Measurements from ENCODE around the gene CCDC57. TPM values are rescaled to one million over a fixed set of nuclear protein-coding genes. Genes with fewer than 3 reads are reported as not detected.

CCDC57 gene
- total RNA-seq, 1 experiment from 2014 or later: 22.1 TPM

- DNase-seq (ENCODE audit: low spot score): no peak
- in situ Hi-C loops (cut with HindIII; ENCODE audit: low sequenced_read_pairs): no loop called here
Observed at GRCh38 chr17:82228278-82228841, 15.7 kb upstream of the CCDC57 start.

- DNase-seq (ENCODE audit: low spot score): no peak
- in situ Hi-C loops (cut with HindIII; ENCODE audit: low sequenced_read_pairs): no loop called here
Observed at GRCh38 chr17:82227629-82228277, 15.1 kb upstream of the CCDC57 start.

- DNase-seq (ENCODE audit: low spot score): no peak
- in situ Hi-C loops (cut with HindIII; ENCODE audit: low sequenced_read_pairs): no loop called here
Observed at GRCh38 chr17:82226809-82227628, 14.4 kb upstream of the CCDC57 start.

- no peak for DNase-seq (ENCODE audit: low spot score)
- in situ Hi-C loops (cut with HindIII; ENCODE audit: low sequenced_read_pairs): no loop called here
Observed at GRCh38 chr17:82226146-82226808, 13.6 kb upstream of the CCDC57 start.

GRCh38 chr17:82225368-82226029 is 12.9 kb upstream of the CCDC57 start:
- DNase-seq (ENCODE audit: low spot score): no peak
- in situ Hi-C loops (cut with HindIII; ENCODE audit: low sequenced_read_pairs): no loop called here

- DNase-seq (ENCODE audit: low spot score): no peak
- in situ Hi-C loops (cut with HindIII; ENCODE audit: low sequenced_read_pairs): no loop called here
Observed at GRCh38 chr17:82224666-82225065, 12.0 kb upstream of the CCDC57 start.

GRCh38 chr17:82223517-82223916 is 10.9 kb upstream of the CCDC57 start:
- in situ Hi-C loops (cut with HindIII; ENCODE audit: low sequenced_read_pairs): no loop called here
- DNase-seq (ENCODE audit: low spot score): no peak

GRCh38 chr17:82222816-82223215 is 10.2 kb upstream of the CCDC57 start:
- no peak for DNase-seq (ENCODE audit: low spot score)
- in situ Hi-C loops (cut with HindIII; ENCODE audit: low sequenced_read_pairs): no loop called here

GRCh38 chr17:82221341-82221902 is 8.8 kb upstream of the CCDC57 start:
- no peak for DNase-seq (ENCODE audit: low spot score)
- in situ Hi-C loops (cut with HindIII; ENCODE audit: low sequenced_read_pairs): no loop called here

GRCh38 chr17:82219753-82220709 is 7.4 kb upstream of the CCDC57 start:
- in situ Hi-C loops (cut with HindIII; ENCODE audit: low sequenced_read_pairs): no loop called here

GRCh38 chr17:82219083-82219482 is 6.4 kb upstream of the CCDC57 start:
- DNase-seq (ENCODE audit: low spot score): no peak
- in situ Hi-C loops (cut with HindIII; ENCODE audit: low sequenced_read_pairs): no loop called here

More at GRCh38 chr17:82219753-82220709, 7.4 kb upstream of the CCDC57 start:
- DNase-seq (ENCODE audit: low spot score): no peak

GRCh38 chr17:82218349-82219075 is 5.9 kb upstream of the CCDC57 start:
- no peak for DNase-seq (ENCODE audit: low spot score)
- in situ Hi-C loops (cut with HindIII; ENCODE audit: low sequenced_read_pairs): no loop called here

GRCh38 chr17:82217530-82218204 is 5.0 kb upstream of the CCDC57 start:
- in situ Hi-C loops (cut with HindIII; ENCODE audit: low sequenced_read_pairs): no loop called here
- no peak for DNase-seq (ENCODE audit: low spot score)

- in situ Hi-C loops (cut with HindIII; ENCODE audit: low sequenced_read_pairs): no loop called here
Observed at GRCh38 chr17:82217120-82217529, 4.5 kb upstream of the CCDC57 start.

GRCh38 chr17:82216301-82217119 is 3.9 kb upstream of the CCDC57 start:
- DNase-seq (ENCODE audit: low spot score): no peak
- in situ Hi-C loops (cut with HindIII; ENCODE audit: low sequenced_read_pairs): no loop called here

More at GRCh38 chr17:82217120-82217529, 4.5 kb upstream of the CCDC57 start:
- no peak for DNase-seq (ENCODE audit: low spot score)

- in situ Hi-C loops (cut with HindIII; ENCODE audit: low sequenced_read_pairs): no loop called here
- DNase-seq (ENCODE audit: low spot score): no peak
Observed at GRCh38 chr17:82215972-82216300, 3.3 kb upstream of the CCDC57 start.
